AG10803 (cell line): Measurements from ENCODE around the gene CENPA.
"Not testable (repeated sequence)": the region's sequence is repeated elsewhere in the genome, so short reads cannot be mapped to it uniquely, and the experiment has no call there.

ENCODE experiments used
- DNase-seq: peaks from one replicate; pipeline ENCODE4 v3.0.0; 2010; ENCODE audit warnings: low read depth
- H3K4me3 ChIP-seq: 2 replicates; pipeline ENCODE4 v1.5.1; 2011; ENCODE audit warnings: mild to moderate bottlenecking, low read length, control low read depth
- CTCF ChIP-seq: conservative IDR thresholded peaks from 2 replicates; pipeline ENCODE4 v1.5.1; 2011; ENCODE audit warnings: mild to moderate bottlenecking, low read length, control low read depth, inconsistent platforms

The CENPA gene

GRCh38 chr2:26743852-26744251 is 42.0 kb upstream of the CENPA start:
- no peak for TF ChIP-seq CTCF
- H3K4me3 ChIP-seq = no peak overlapping the region
- no peak for DNase-seq

GRCh38 chr2:26744953-26745352 is 40.9 kb upstream of the CENPA start:
- H3K4me3 ChIP-seq = no peak overlapping the region
- DNase-seq = no peak
- no peak for TF ChIP-seq CTCF

GRCh38 chr2:26745609-26746327 is 40.1 kb upstream of the CENPA start:
- TF ChIP-seq CTCF = peak; percentile 97
- H3K4me3 ChIP-seq = no peak overlapping the region
- DNase-seq = peak; percentile 71

- H3K4me3 ChIP-seq = no peak overlapping the region
- no peak for TF ChIP-seq CTCF
- no peak for DNase-seq
These were observed 38.9 kb upstream of the CENPA start for GRCh38 chr2:26746934-26747333.

- not testable (repeated sequence) for DNase-seq, H3K4me3 ChIP-seq
These were observed 36.0 kb upstream of the CENPA start for GRCh38 chr2:26749787-26750420.

- H3K4me3 ChIP-seq, DNase-seq: not testable (repeated sequence)
These were observed 35.4 kb upstream of the CENPA start for GRCh38 chr2:26750467-26750866.

GRCh38 chr2:26752656-26753055 is 33.2 kb upstream of the CENPA start:
- H3K4me3 ChIP-seq = no peak overlapping the region
- peak; percentile 30 for DNase-seq
- TF ChIP-seq CTCF = no peak

GRCh38 chr2:26754539-26754938 is 31.3 kb upstream of the CENPA start:
- H3K4me3 ChIP-seq = no peak overlapping the region
- TF ChIP-seq CTCF = no peak
- no peak for DNase-seq
